NCI-H1105 (cell line): ENCODE measurements around the gene SPTBN4.

ENCODE experiments used
- DNase-seq: peaks from one replicate; lab custom pipeline; 2025; lab: John Stamatoyannopoulos, UW

Gene SPTBN4

GRCh38 chr19:40604647-40605215, 137.9 kb downstream of the SPTBN4 start:
- no peak for DNase-seq

- peak; percentile 39 for DNase-seq
Observed at GRCh38 chr19:40605216-40605971, 138.6 kb downstream of the SPTBN4 start.

- no peak for DNase-seq
Observed at GRCh38 chr19:40607311-40608239, 140.8 kb downstream of the SPTBN4 start.

DNA sequence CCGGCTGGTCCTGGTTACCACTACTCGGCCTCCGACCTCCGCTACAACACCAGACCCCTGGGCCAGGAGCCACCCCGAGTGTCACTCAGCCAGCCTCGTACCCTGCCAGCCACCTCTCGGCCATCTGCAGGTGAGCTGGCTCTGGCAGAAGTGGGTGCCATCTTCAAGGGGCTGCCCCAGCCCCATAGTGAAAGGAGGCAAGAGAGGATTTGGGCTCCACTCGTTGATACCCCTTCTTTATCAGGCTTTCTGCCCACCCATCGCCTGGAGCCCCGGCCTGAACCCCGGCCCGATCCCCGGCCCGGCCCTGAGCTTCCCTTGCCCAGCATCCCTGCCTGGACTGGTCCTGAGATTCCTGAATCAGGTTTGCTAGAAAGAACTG, 141.4 kb downstream of the SPTBN4 start:
- DNase-seq = no peak

- no peak for DNase-seq
Observed at GRCh38 chr19:40608957-40609356, 142.2 kb downstream of the SPTBN4 start.

- peak; percentile 56 for DNase-seq
Observed at GRCh38 chr19:40609561-40610395, 143.0 kb downstream of the SPTBN4 start.

GRCh38 chr19:40610396-40611064, 143.7 kb downstream of the SPTBN4 start:
- DNase-seq = peak; percentile 33

DNA sequence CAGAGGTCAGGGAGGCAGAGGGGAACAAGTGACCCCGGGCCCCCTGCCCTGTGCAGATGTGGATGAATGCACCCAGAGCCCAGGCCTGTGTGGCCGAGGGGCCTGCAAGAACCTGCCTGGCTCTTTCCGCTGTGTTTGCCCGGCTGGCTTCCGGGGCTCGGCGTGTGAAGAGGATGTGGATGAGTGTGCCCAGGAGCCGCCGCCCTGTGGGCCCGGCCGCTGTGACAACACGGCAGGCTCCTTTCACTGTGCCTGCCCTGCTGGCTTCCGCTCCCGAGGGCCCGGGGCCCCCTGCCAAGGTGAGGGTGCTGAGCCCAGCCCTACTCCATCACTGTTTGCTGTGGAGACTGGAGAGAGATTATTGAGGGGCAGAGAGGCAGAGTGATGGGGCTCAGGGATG, 144.3 kb downstream of the SPTBN4 start:
- no peak for DNase-seq

DNA sequence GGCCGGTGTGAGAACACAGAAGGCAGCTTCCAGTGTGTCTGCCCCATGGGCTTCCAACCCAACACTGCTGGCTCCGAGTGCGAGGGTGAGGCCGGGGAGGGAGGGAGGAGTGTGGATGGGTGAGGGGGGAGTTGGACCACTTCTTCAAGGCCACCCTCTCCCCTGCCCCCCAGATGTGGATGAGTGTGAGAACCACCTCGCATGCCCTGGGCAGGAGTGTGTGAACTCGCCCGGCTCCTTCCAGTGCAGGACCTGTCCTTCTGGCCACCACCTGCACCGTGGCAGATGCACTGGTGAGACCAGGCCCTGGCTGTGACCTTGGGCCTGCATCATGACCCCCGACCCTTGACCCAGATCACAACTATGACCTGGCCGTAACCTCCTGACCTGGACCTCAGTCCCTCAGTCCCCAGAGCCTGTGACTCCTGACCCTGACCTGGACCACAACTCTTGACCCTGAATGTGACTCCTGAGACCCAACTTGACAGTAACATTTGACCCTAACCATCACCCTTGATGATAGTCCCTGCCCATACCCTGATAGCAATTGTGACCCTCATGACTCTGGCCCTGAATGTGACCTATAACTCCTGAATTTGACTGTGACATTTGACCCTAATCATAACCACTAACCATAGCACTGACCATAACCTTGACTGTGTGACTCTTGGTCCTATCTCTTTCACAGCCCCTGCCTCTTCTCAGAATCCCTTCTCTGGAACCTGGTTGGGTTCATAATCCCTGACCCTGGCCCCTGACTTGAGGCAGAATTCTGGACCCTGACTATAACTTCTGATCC, 145.3 kb downstream of the SPTBN4 start:
- no peak for DNase-seq

- peak; percentile 77 for DNase-seq
Observed at GRCh38 chr19:40612831-40613689, 146.3 kb downstream of the SPTBN4 start.

DNA sequence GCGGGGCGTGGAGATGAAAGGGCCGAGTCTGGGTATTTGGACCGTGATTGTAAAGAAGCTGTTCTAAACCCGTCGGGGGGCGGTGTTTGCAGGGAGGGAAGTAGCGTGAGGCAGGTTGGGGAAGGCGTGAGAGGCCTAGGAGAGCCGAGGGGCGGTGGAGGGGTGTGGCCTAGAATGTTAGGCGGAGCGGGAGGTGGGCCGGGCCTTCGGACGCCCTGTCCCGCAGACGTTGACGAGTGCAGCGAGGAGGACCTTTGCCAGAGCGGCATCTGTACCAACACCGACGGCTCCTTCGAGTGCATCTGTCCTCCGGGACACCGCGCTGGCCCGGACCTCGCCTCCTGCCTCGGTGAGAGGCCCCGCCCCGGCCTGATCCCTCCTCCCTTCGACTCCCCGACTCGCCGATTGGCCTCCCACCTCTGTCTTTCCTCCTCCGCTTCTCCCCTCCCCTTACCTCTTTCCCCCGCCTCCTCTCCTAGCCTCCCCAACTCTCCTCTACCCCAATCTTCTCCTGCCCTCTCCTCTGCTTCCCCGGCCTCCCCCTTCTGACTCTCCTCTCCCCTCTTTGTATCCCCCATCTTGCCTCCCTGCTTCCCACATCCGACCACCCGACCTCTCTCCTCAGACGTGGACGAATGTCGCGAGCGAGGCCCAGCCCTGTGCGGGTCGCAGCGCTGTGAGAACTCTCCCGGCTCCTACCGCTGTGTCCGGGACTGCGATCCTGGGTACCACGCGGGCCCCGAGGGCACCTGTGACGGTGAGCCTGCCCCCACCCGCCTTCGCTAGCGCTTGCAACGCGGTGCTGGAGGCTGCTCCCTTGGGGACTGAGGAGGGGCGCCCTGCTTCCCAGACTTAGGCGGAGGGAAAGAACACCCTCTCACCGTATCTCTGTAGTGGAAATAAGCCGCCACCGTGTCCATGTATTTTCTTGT, 147.2 kb downstream of the SPTBN4 start:
- peak; percentile 87 for DNase-seq

DNA sequence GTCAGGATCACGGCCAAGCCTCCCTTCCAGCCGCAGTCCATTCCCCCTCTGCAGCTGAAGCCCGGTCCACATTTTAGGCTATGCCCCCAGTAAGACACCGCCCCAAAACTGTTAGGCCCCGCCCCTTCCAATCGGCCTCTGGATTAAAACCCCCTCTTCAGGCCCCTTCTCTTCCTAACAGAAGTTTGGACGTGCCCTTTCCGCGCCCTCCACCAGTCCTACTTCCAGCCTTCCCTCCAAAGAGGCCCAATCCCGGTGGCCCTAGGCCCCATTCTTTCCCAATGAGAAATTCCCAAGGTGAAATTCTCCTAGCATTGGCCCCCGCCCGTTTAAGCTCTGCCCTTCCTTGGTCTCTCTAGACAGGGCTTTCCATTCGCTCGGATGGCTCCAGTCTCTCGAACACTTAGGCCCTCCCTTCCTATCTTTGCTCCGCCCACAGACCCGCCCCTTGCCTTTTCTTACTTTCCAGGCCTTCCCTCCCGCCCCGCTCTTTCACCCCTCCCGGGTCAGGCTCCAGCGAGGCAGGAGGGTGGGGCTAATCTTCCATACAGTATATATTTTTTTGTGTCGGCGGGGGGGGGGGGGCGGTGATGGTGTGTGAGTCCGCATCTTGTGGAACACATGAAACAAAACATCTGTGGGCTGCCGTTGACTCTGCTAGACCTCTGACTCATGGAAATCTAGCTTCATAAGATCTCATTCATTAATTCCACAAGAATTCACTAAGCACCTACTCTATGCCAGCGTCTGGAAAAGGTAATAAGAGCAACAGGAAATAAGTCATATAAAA, 148.0 kb downstream of the SPTBN4 start:
- peak; percentile 83 for DNase-seq

GRCh38 chr19:40616178-40616577, 149.4 kb downstream of the SPTBN4 start:
- DNase-seq = no peak

- DNase-seq = no peak
Observed at GRCh38 chr19:40616941-40617340, 150.1 kb downstream of the SPTBN4 start.

- no peak for DNase-seq
Observed at GRCh38 chr19:40617961-40618360, 151.2 kb downstream of the SPTBN4 start.

GRCh38 chr19:40619333-40620160, 152.7 kb downstream of the SPTBN4 start:
- DNase-seq = no peak

DNA sequence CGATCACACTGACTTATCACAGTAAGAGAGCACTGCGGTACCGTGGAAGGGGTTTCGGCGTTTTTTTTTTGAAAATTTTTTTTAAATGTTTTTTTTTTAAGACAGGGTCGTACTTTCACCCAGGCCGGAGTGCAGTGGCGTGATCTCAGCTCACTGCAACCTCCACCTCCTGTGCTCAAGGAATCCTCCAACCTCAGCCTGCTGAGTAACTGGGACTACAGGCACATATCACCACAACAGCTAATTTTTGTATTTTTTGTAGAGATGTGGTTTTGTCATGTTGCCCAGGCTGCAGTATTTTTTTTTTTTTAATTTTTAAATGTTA, 153.3 kb downstream of the SPTBN4 start:
- no peak for DNase-seq
